Transverse colon (tissue), 4 donors: ENCODE data around the gene CPZ.

Source experiments
- EP300 ChIP-seq: sonication (generic); formaldehyde crosslinking; IDR thresholded peaks from one replicate; pipeline ENCODE4 v1.6.1; 2017; ENCODE audit warnings: antibody characterized with exemption, low read depth
- POLR2A ChIP-seq: fragments of 450-650 bp; IDR thresholded peaks from one replicate; pipeline ENCODE4 v1.6.1; 2016; ENCODE audit warnings: antibody characterized with exemption, mild to moderate bottlenecking, moderate library complexity
- POLR2AphosphoS5 ChIP-seq, 3 donors: sonication (generic); formaldehyde crosslinking; IDR thresholded peaks; one replicate each; pipeline ENCODE4 v1.6.1; 2016; ENCODE audit warnings: antibody characterized with exemption in 3 of 3
- TF ChIP-seq, protein P1 (sequence below), 5 experiments: fragments of 200-600 bp in 3 of 5; fragments of 450-650 bp in 2 of 5; sonication (generic) in 3 of 5; IDR thresholded peaks; 1 replicate in 2 of 5; 2 replicates in 3 of 5; pipeline ENCODE4 v1.5.1; 2016 to 2017; ENCODE audit warnings: antibody characterized with exemption in 5 of 5, inconsistent platforms in 3 of 5, mild to moderate bottlenecking in 2 of 5, moderate library complexity in 1 of 5

DNA sequence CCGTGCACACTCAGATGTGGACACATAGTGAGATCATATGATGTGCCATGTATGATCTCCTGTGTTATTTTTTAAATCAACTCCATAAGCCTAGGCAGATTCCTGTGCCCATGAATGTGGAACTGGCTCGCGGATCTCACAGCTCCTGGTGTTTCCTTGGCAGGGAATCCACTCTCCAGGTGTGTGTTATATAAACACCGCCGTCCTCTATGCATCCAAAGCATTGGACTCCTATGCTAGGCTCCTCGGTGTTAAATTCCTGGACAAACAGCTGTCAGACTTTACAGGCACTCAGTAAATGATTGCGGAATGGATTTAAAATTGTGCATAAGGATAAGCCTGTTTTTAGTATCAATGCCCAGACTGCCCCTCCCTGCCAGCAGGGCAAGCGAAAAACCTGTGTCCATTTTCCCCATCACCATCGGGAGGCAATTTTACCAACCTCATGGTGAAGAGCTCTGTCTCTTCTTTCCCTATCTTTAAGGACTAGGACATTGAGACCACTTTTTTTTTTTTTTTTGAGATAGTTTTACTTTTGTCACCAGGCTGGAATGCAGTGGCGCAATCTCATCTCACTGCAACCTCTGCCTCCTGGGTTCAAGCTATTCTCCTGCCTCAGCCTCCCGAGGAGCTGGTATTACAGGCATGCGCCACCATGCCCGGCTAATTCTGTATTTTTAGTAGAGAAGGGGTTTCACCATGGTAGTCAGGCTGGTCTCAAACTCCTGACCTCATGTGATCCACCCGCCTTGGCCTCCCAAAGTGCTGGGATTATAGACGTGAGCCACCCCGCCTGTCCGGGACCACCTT lies 36.0 kb upstream of the CPZ start:
- TF ChIP-seq, protein P1, sequence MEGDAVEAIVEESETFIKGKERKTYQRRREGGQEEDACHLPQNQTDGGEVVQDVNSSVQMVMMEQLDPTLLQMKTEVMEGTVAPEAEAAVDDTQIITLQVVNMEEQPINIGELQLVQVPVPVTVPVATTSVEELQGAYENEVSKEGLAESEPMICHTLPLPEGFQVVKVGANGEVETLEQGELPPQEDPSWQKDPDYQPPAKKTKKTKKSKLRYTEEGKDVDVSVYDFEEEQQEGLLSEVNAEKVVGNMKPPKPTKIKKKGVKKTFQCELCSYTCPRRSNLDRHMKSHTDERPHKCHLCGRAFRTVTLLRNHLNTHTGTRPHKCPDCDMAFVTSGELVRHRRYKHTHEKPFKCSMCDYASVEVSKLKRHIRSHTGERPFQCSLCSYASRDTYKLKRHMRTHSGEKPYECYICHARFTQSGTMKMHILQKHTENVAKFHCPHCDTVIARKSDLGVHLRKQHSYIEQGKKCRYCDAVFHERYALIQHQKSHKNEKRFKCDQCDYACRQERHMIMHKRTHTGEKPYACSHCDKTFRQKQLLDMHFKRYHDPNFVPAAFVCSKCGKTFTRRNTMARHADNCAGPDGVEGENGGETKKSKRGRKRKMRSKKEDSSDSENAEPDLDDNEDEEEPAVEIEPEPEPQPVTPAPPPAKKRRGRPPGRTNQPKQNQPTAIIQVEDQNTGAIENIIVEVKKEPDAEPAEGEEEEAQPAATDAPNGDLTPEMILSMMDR (IDR thresholded peaks at IDR 0.05), result no peak
- TF ChIP-seq POLR2A (no peak), POLR2AphosphoS5 (IDR thresholded peaks at IDR 0.05) (no peak), EP300 (no peak)
